ACC112 (cell line): ENCODE results near the gene TRIM9.

Source experiments
- H2AFZ ChIP-seq: fragments of 200-600 bp; sonication (generic); one replicate; pipeline ENCODE4 v1.6.0; 2017; ENCODE audit warnings: antibody characterized with exemption, low read length; ENCODE audit not compliant: unreplicated experiment
- H3K27ac ChIP-seq: fragments of 200-600 bp; sonication (generic); 2 replicates; pipeline ENCODE4 v1.5.1; 2014; ENCODE audit warnings: low read depth, mild to moderate bottlenecking, antibody characterized with exemption, low read length, moderate library complexity
- H3K27me3 ChIP-seq: fragments of 200-600 bp; sonication (generic); 2 replicates; pipeline ENCODE4 v1.6.1; 2014; ENCODE audit warnings: mild to moderate bottlenecking, antibody characterized with exemption, low read length, moderate library complexity, mixed read lengths; ENCODE audit not compliant: insufficient read depth
- H3K36me3 ChIP-seq: fragments of 200-600 bp; sonication (generic); 2 replicates; pipeline ENCODE4 v1.6.1; 2016; ENCODE audit warnings: mild to moderate bottlenecking, antibody characterized with exemption, low read length, moderate library complexity, mixed read lengths; ENCODE audit not compliant: insufficient read depth
- H3K4me1 ChIP-seq: fragments of 200-600 bp; sonication (generic); one replicate; pipeline ENCODE4 v1.6.1; 2016; ENCODE audit warnings: low read length, mixed read lengths; ENCODE audit not compliant: insufficient read depth, unreplicated experiment, control insufficient read depth
- H3K4me3 ChIP-seq: fragments of 200-600 bp; sonication (generic); 2 replicates; pipeline ENCODE4 v1.5.1; 2014; ENCODE audit warnings: mild to moderate bottlenecking, low read depth, low read length
- H3K79me2 ChIP-seq: fragments of 200-600 bp; sonication (generic); one replicate; pipeline ENCODE4 v1.6.0; 2016; ENCODE audit warnings: low read length; ENCODE audit not compliant: control insufficient read depth, unreplicated experiment, insufficient read depth

Gene TRIM9

GRCh38 chr14:51079489-51079888 lies 15.4 kb downstream of the TRIM9 start:
- Histone ChIP-seq H3K27ac (no peak overlapping the region), H2AFZ (no peak overlapping the region), H3K36me3 (no peaks in the 10 kb centered on the region), H3K27me3 (no peaks in the 10 kb centered on the region), H3K4me3 (no peak overlapping the region), H3K79me2 (no peaks in the 10 kb centered on the region), H3K4me1 (peaks cover 5% of the 10 kb centered on the region)

- H3K27ac ChIP-seq = no peak overlapping the region
- H2AFZ ChIP-seq = no peak overlapping the region
- H3K27me3 ChIP-seq = no peaks in the 10 kb centered on the region
- H3K4me3 ChIP-seq = no peak overlapping the region
- H3K4me1 ChIP-seq = peaks cover 5% of the 10 kb centered on the region
- H3K79me2 ChIP-seq = no peaks in the 10 kb centered on the region
- no peaks in the 10 kb centered on the region for H3K36me3 ChIP-seq
Observed at GRCh38 chr14:51079085-51079484, 15.8 kb downstream of the TRIM9 start.

DNA sequence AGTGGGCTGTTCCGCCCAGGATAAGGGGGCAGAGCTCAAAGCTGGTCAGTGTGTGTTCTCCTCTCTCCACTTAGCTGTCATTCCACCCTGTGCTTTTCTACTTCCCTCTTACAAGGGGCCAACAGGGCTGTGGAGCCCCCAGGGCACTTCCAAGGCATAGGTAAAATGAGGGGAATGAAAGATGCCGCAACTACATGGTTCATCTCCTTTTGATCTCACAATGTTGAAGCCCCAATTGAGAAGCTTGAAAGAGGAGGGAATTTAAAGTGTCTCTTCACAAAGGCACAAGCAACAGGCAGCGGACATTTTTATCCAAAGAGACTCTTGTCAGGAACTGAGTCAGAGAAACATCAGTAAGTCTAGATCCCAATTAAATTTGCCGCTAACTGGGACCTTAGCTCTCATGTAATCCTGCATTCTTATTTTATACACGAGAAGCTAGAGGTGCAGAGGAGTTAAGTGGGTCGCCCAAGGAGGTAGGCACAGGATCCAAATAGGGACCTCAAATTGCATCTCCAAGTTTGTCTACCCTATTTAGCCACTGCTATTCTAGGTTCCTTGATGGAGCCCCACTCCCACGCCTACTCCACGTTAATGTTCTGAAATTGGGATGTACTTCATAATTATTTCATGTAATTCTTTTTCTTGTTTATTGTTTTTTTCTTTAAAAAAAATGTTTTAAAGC lies 20.1 kb downstream of the TRIM9 start:
- H3K4me1 ChIP-seq = peaks cover 5% of the 10 kb centered on the region
- no peak overlapping the region for H2AFZ ChIP-seq
- H3K27ac ChIP-seq = no peak overlapping the region
- H3K36me3 ChIP-seq = no peaks in the 10 kb centered on the region
- no peak overlapping the region for H3K4me3 ChIP-seq
- no peaks in the 10 kb centered on the region for H3K79me2 ChIP-seq
- H3K27me3 ChIP-seq = no peaks in the 10 kb centered on the region

DNA sequence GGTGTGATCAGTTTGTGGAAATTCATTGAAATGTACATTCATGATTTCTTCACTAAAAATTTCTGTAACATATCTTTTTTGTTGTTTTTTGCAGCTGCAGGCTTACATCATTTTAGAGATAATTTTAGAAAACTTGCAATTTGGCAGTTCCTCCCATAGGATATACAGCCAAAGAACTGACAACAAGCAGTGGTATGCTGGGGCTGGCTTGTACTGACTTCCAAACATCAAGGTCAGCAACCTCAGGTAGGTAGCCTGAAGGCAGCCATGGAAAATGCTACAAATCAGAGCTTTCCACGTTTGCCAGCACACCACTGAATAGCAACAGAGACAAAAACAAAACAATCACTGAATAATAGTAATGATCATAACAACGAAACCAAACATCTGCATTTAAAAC lies 21.2 kb downstream of the TRIM9 start:
- H3K36me3 ChIP-seq = no peaks in the 10 kb centered on the region
- H3K4me1 ChIP-seq = peaks cover 5% of the 10 kb centered on the region
- no peak overlapping the region for H3K4me3 ChIP-seq
- H3K27me3 ChIP-seq = no peaks in the 10 kb centered on the region
- no peak overlapping the region for H2AFZ ChIP-seq
- no peaks in the 10 kb centered on the region for H3K79me2 ChIP-seq
- H3K27ac ChIP-seq = no peak overlapping the region

DNA sequence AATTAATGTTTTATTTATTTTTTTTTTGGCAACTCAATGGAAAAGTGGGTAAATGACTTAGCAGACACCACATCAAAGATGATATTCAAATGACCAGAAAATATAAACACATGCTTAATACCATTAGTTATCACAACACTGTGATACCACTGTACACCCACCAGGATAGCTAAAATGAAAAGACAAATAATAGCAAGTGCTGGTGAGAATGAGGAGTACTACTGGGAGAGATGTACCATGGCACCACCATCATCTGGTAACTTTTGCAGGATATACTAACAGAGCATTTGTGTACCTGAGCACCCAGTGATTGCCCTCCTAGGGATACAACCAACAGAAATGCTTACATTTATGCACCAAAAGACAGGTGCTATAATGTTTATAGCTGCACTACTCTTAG lies 21.9 kb downstream of the TRIM9 start:
- no peak overlapping the region for H3K4me3 ChIP-seq
- H2AFZ ChIP-seq = no peak overlapping the region
- H3K79me2 ChIP-seq = no peaks in the 10 kb centered on the region
- no peaks in the 10 kb centered on the region for H3K36me3 ChIP-seq
- H3K27me3 ChIP-seq = no peaks in the 10 kb centered on the region
- peaks cover 5% of the 10 kb centered on the region for H3K4me1 ChIP-seq
- no peak overlapping the region for H3K27ac ChIP-seq

- no peaks in the 10 kb centered on the region for H3K36me3 ChIP-seq
Observed at GRCh38 chr14:51071857-51072256, 23.0 kb downstream of the TRIM9 start.

GRCh38 chr14:51070726-51071125 lies 24.2 kb downstream of the TRIM9 start:
- H2AFZ ChIP-seq = no peak overlapping the region
- no peaks in the 10 kb centered on the region for H3K4me1 ChIP-seq
- H3K79me2 ChIP-seq = no peaks in the 10 kb centered on the region
- no peaks in the 10 kb centered on the region for H3K27me3 ChIP-seq
- no peaks in the 10 kb centered on the region for H3K36me3 ChIP-seq
- H3K4me3 ChIP-seq = no peak overlapping the region
- no peak overlapping the region for H3K27ac ChIP-seq

More at GRCh38 chr14:51071857-51072256, 23.0 kb downstream of the TRIM9 start:
- Histone ChIP-seq H3K4me3 (no peak overlapping the region), H3K27ac (no peak overlapping the region), H3K79me2 (no peaks in the 10 kb centered on the region), H3K4me1 (no peaks in the 10 kb centered on the region), H3K27me3 (no peaks in the 10 kb centered on the region), H2AFZ (no peak overlapping the region)

DNA sequence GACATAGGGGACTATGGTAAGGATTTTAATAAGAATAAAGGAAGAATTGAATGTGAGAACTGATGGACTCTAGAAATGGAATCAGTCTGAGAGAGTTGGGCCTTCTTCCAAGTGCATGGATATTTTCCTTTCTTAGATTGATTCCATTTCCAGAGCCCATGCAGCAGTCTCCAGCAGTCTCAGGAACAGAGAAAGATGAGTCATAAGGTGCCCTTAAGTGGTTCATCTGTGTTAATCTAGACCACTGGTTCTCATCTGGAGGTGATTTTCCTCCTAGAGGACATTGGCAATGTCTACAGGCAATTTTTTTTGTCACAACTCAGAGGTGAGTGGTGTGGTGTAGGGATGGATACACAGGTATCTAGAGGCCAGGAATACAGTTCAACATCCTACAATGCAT lies 25.9 kb downstream of the TRIM9 start:
- Histone ChIP-seq H3K27ac (no peak overlapping the region), H3K4me3 (no peak overlapping the region), H3K4me1 (no peaks in the 10 kb centered on the region), H2AFZ (no peak overlapping the region), H3K36me3 (no peaks in the 10 kb centered on the region), H3K27me3 (no peaks in the 10 kb centered on the region), H3K79me2 (no peaks in the 10 kb centered on the region)

GRCh38 chr14:51068268-51068667 lies 26.6 kb downstream of the TRIM9 start:
- no peaks in the 10 kb centered on the region for H3K4me1 ChIP-seq
- no peaks in the 10 kb centered on the region for H3K79me2 ChIP-seq
- H3K36me3 ChIP-seq = no peaks in the 10 kb centered on the region
- H3K27ac ChIP-seq = no peak overlapping the region
- H2AFZ ChIP-seq = no peak overlapping the region
- H3K27me3 ChIP-seq = no peaks in the 10 kb centered on the region
- no peak overlapping the region for H3K4me3 ChIP-seq

GRCh38 chr14:51067295-51067694 lies 27.6 kb downstream of the TRIM9 start:
- Histone ChIP-seq H3K27ac (no peak overlapping the region), H3K4me1 (no peaks in the 10 kb centered on the region), H3K27me3 (no peaks in the 10 kb centered on the region), H3K4me3 (no peak overlapping the region), H3K79me2 (no peaks in the 10 kb centered on the region), H2AFZ (no peak overlapping the region), H3K36me3 (no peaks in the 10 kb centered on the region)

GRCh38 chr14:51066576-51066975 lies 28.3 kb downstream of the TRIM9 start:
- Histone ChIP-seq H3K27ac (no peak overlapping the region), H3K27me3 (no peaks in the 10 kb centered on the region), H3K4me3 (no peak overlapping the region), H3K36me3 (no peaks in the 10 kb centered on the region), H3K79me2 (no peaks in the 10 kb centered on the region), H2AFZ (no peak overlapping the region), H3K4me1 (no peaks in the 10 kb centered on the region)
